Stomach (tissue), 4 donors: ENCODE results near the gene RAET1G.

Experiments
- CTCF ChIP-seq, 7 experiments: fragments of 450-650 bp in 4 of 7; fragments of 200-600 bp in 3 of 7; sonication (generic) in 3 of 7; IDR thresholded peaks; one replicate each; pipeline ENCODE4 v1.5.1; 2016 to 2019; ENCODE audit warnings: antibody characterized with exemption in 7 of 7, control low read depth in 2 of 7, mild to moderate bottlenecking in 1 of 7
- POLR2AphosphoS5 ChIP-seq, 3 donors: sonication (generic); formaldehyde crosslinking; IDR thresholded peaks; one replicate each; pipeline ENCODE4 v1.6.1; 2016; ENCODE audit warnings: antibody characterized with exemption in 3 of 3

- TF ChIP-seq CTCF (IDR thresholded peaks at IDR 0.05) (no peak), POLR2AphosphoS5 (IDR thresholded peaks at IDR 0.05) (no peak)
These were observed 2.5 kb upstream of the RAET1G start for GRCh38 chr6:149925253-149925973.
